Endothelial cell (in vitro differentiated cells): Measurements from ENCODE around the gene NFE2L1. TPM values are rescaled to one million over a fixed set of nuclear protein-coding genes. Genes with fewer than 3 reads are reported as not detected.

Experiments used
- DNase-seq: peaks from one replicate; pipeline ENCODE4 v3.0.0; 2021; ENCODE audit warnings: low spot score
- H3K27ac Mint-ChIP-seq: one replicate; pipeline ENCODE4 v1.8.0; 2021; ENCODE audit warnings: mixed read lengths, inconsistent platforms; ENCODE audit not compliant: unreplicated experiment
- H3K27me3 Mint-ChIP-seq: one replicate; pipeline ENCODE4 v1.8.0; 2021; ENCODE audit warnings: mild to moderate bottlenecking, moderate library complexity, mixed read lengths, inconsistent platforms; ENCODE audit not compliant: unreplicated experiment
- H3K36me3 Mint-ChIP-seq: one replicate; pipeline ENCODE4 v1.8.0; 2021; ENCODE audit warnings: mild to moderate bottlenecking, low read depth, mixed read lengths, inconsistent platforms; ENCODE audit not compliant: unreplicated experiment
- H3K4me1 Mint-ChIP-seq: one replicate; pipeline ENCODE4 v1.8.0; 2021; ENCODE audit warnings: mild to moderate bottlenecking, mixed read lengths, inconsistent platforms; ENCODE audit not compliant: unreplicated experiment
- H3K4me3 Mint-ChIP-seq: one replicate; pipeline ENCODE4 v1.8.0; 2021; ENCODE audit warnings: mild to moderate bottlenecking, mixed read lengths, inconsistent platforms; ENCODE audit not compliant: unreplicated experiment
- H3K9me3 Mint-ChIP-seq: one replicate; pipeline ENCODE4 v1.8.0; 2021; ENCODE audit warnings: mixed read lengths, inconsistent platforms; ENCODE audit not compliant: unreplicated experiment
- total RNA-seq: library from RNA; stranded (reverse); fragmentation: NEBNext Ultra II Directional; extraction: Animal tissue kit (Norgen Biotek cat#: 25700); gene quantifications from one replicate; pipeline ENCODE4 v1.2.1, GENCODE V29; 2021; ENCODE audit not compliant: unreplicated experiment
- TF ChIP-seq, protein P1 (sequence below): fragments of 200-600 bp; sonication (generic); IDR thresholded peaks from one replicate; pipeline ENCODE4 v1.5.0; 2021; ENCODE audit warnings: antibody characterized with exemption; ENCODE audit not compliant: unreplicated experiment

The NFE2L1 gene
- total RNA-seq, 1 donor from 2014 or later: 243 TPM

DNA sequence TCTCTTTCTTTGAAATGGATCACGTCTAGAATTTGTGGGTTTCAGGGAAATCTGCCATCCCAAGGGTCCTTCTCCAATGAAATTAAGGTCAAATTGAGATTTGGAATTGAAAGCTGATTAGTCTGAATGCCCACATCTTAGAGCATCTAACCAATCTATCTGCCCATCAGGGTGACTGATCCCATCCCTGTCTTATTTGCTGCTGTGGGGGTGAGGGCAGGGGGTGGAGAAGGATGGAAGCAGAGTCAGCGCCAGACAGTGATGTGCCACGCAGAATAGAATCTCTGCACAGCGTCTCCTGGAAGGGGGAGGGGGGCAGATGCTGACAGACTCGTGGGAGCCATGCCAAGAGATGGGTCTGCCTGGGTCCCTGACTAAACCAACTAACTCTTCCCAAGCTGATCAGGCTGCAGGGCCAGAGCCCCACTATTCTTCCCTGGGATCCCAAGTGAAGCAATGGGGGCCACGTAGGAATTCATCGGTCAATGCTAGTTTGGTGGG is 45.2 kb upstream of the NFE2L1 start:
- TF ChIP-seq, protein P1, sequence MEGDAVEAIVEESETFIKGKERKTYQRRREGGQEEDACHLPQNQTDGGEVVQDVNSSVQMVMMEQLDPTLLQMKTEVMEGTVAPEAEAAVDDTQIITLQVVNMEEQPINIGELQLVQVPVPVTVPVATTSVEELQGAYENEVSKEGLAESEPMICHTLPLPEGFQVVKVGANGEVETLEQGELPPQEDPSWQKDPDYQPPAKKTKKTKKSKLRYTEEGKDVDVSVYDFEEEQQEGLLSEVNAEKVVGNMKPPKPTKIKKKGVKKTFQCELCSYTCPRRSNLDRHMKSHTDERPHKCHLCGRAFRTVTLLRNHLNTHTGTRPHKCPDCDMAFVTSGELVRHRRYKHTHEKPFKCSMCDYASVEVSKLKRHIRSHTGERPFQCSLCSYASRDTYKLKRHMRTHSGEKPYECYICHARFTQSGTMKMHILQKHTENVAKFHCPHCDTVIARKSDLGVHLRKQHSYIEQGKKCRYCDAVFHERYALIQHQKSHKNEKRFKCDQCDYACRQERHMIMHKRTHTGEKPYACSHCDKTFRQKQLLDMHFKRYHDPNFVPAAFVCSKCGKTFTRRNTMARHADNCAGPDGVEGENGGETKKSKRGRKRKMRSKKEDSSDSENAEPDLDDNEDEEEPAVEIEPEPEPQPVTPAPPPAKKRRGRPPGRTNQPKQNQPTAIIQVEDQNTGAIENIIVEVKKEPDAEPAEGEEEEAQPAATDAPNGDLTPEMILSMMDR: no peak
- DNase-seq: no peak
- Mint-ChIP-seq H3K4me3 (no peak overlapping the region), H3K36me3 (no peaks in the 10 kb centered on the region), H3K4me1 (peaks cover 34% of the 10 kb centered on the region), H3K27me3 (peaks cover 2% of the 10 kb centered on the region), H3K27ac (no peak overlapping the region), H3K9me3 (no peaks in the 10 kb centered on the region)

DNA sequence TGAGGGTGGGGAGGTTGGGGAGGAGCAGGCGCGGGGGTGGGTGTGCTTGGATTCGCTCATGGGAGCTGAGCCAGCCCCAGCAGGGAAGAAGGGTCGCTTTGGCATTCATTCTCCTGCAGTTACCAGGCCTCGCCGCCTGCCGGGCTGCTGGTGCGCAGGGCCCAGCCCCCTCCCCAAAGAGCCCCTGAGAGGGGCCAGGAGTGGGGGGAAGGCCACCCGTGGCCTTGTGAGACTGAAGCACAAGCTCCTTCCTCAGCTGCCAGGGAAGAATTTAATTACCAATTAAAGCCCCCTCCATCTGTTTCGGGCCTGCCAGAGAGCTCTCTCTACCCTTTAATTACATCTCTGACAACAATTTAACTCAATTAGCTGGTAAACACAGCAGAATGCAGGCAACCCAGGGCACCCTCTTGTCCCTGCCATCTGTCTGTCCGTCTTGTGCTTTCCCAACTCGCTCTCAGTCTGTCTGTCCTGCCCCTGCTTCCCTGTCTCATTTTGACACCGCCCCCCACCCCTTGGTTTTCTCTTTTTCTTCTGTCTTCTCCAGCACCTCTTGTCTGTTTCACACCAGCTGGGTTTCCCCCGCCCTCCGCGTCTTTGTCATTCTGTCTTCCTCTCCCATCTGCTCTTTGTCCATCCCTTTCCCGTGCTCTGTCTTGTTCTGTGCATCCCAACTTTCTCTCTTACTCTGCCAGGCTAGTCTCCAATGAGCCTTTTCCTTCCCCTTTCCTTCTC is 44.6 kb upstream of the NFE2L1 start:
- DNase-seq: peak; percentile 26
- Mint-ChIP-seq H3K27me3 (peaks cover 2% of the 10 kb centered on the region), H3K27ac (peak overlapping the region; percentile 31), H3K36me3 (no peaks in the 10 kb centered on the region), H3K4me1 (peaks cover 34% of the 10 kb centered on the region), H3K9me3 (no peaks in the 10 kb centered on the region), H3K4me3 (peak overlapping the region; percentile 70)
- TF ChIP-seq, protein P1: no peak

DNA sequence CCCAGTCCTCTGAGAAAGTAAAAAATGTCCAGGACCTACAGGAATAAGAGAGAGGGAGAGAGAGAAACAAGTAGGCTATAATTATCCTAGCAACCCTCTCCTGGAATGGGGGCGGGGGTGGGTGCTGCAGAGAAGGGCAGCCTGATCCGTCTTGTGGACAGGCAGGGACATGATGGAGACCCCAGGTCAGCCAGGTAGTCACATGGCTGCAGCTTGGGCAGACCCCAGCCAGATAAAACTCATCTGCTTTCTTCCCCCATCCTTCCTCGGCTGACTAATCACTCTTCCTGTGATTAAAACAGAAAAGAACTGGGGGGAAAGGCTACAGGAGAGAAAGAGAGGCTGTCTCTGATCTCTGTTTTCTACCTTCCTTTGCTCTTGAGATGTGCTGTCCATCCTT is 43.2 kb upstream of the NFE2L1 start:
- TF ChIP-seq, protein P1: no peak
- Mint-ChIP-seq H3K27ac (no peak overlapping the region), H3K4me1 (peaks cover 29% of the 10 kb centered on the region), H3K4me3 (no peak overlapping the region), H3K27me3 (peaks cover 2% of the 10 kb centered on the region), H3K36me3 (no peaks in the 10 kb centered on the region), H3K9me3 (no peaks in the 10 kb centered on the region)
- DNase-seq: no peak

DNA sequence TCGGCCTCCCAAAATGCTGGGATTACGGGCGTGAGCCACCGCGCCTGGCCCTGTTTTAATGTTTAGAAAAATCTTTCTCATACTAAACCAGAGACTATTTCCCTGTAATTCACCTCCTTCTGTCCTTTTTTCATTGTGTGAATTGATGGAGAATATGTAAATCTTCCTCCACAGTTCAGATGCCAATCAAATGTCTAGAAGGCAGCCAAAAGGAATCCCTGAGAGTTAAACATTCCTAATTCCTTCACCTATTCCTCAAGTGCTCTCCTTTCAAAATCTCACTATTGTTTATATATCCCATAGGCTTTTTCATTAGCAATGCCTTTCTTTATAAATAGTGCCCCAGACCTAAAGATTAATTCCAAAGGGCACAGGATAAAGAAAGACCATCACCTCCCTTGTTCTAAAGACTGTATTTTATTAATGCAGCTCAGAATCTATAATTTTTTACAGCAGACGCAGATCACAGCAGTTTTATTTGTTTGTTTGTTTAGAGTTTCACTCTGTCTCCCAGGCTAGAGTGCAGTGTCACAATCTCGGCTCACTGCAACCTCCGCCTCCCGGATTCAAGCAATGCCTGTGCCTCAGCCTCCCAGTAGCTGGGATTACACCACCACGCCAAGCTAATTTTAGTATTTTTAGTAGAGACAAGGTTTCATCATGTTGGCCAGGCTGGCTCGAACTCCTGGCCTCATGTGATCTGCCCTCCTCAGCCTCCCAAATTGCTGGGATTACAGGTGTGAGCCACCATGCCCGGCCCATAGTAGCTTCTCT is 41.0 kb upstream of the NFE2L1 start:
- peaks cover 32% of the 10 kb centered on the region for H3K4me1 Mint-ChIP-seq

More for the DNA sequence above, 41.0 kb upstream of the NFE2L1 start:
- Mint-ChIP-seq H3K36me3 (no peaks in the 10 kb centered on the region), H3K27me3 (peaks cover 3% of the 10 kb centered on the region), H3K27ac (no peak overlapping the region), H3K9me3 (no peaks in the 10 kb centered on the region), H3K4me3 (no peak overlapping the region)
- TF ChIP-seq, protein P1: no peak
- DNase-seq: no peak
